Stimulated activated naive CD8-positive, alpha-beta T cell treated with anti-CD3 and anti-CD28 coated beads, Interleukin-15, amount 100 ng/mL, for 72 hours (primary cell): ENCODE data around the gene LIPC.

Experiments used
- ATAC-seq: fragments of 150-1000 bp; cut with Tn5 transposase; 2 replicates; pipeline ENCODE4 v1.10.0; 2021; ENCODE audit warnings: mild to moderate bottlenecking, moderate library complexity
- DNase-seq, 2 donors: peaks; one replicate each; pipeline ENCODE4 v3.0.0; 2021 to 2022
- H3K27ac Mint-ChIP-seq, 2 donors: one replicate each; pipeline ENCODE4 v1.8.0; 2022; ENCODE audit warnings: mild to moderate bottlenecking in 2 of 2, mixed read lengths in 2 of 2, moderate library complexity in 2 of 2
- H3K27me3 Mint-ChIP-seq: one replicate; pipeline ENCODE4 v1.8.0; 2022; ENCODE audit warnings: mixed read lengths
- H3K4me1 Mint-ChIP-seq: one replicate; pipeline ENCODE4 v1.8.0; 2022; ENCODE audit warnings: mild to moderate bottlenecking, mixed read lengths
- H3K4me3 Mint-ChIP-seq, 2 donors: one replicate each; pipeline ENCODE4 v1.8.0; 2022; ENCODE audit warnings: mild to moderate bottlenecking in 2 of 2, mixed read lengths in 2 of 2, moderate library complexity in 1 of 2
- H3K9me3 Mint-ChIP-seq, 2 donors: one replicate each; pipeline ENCODE4 v1.8.0; 2022; ENCODE audit warnings: mixed read lengths in 2 of 2

The LIPC gene

DNA sequence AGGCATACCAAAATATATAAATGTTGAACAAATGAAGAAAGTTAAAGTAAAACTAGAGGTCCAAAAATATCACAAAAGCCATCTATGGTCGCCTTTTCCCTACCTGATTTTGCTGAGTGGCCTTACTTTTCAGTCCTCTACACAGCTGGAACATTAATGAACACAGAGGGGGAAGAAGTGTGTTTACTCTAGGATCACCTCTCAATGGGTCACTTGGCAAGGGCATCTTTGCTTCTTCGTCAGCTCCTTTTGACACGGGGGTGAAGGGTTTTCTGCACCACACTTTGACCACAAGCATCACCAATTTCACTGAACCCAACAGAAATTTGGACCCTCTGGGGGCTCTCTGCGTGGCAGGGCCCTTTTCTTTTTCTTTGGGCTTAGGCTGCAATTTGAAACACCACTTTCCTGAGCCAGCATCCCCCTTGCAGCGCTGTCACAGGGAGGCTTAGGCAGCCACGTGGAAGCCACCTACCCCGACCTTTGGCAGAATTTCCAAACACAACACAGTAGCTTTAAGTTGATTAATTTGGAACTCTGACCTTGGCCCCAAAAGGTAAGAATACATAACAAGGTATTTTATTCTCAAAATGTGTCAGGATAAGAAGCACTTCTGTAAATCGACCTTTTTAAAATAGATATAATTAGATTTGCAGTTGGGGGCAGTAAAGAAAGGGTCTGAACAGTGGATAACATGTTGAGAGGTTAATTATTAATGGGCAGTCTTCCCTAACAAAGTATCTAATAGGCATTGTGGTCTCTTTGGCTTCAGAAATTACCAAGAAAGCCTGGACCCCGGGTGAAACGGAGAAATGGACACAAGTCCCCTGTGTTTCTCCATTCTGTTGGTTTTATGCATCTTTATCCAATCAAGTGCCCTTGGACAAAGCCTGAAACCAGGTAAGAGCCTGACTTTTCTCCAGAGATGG is at the start of gene LIPC:
LIPC (plus strand) TSS at position 771 of the 929 bp plus-strand sequence; CDS start at position 813, 42 bp downstream.
- Mint-ChIP-seq H3K4me3 (no peak within 1 kb of the TSS), H3K27me3 (no peaks in the 10 kb centered on the region), H3K9me3 (no peaks in the 10 kb centered on the region), H3K4me1 (no peaks in the 10 kb centered on the region), H3K27ac (peak within 1 kb of the TSS in 1 of 2 donors; percentile 31)
- DNase-seq, result no peak
- no peak for ATAC-seq

DNA sequence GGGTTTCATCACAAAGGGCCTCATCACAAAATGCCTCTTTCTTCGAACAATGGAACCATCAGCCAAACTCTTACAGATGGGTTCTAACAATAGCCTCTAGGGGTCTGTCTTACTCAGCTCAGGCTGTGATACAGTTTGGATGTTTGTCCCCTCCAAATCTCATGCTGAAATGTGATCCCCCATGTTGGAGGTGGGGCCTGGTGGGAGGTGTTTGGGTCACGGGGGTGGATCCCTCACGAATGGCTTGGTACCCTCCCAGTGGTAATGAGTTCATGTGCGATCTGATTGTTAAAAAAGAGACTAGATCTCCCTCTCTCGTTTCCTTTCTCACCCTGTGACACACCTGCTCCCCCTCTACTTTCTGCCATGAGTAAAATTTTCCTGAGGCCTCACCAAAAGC is 47.9 kb upstream of the LIPC start:
- H3K4me3 Mint-ChIP-seq, result no peak overlapping the region
- peak; percentile 17 to 54 for DNase-seq
- peak overlapping the region in 1 of 2 donors; percentile 89 for H3K27ac Mint-ChIP-seq
- peaks cover 0 to 8% of the 10 kb centered on the region in 2 donors for H3K9me3 Mint-ChIP-seq
- peak; percentile 92 for ATAC-seq
- H3K27me3 Mint-ChIP-seq, result no peaks in the 10 kb centered on the region
- H3K4me1 Mint-ChIP-seq, result peaks cover 15% of the 10 kb centered on the region

DNA sequence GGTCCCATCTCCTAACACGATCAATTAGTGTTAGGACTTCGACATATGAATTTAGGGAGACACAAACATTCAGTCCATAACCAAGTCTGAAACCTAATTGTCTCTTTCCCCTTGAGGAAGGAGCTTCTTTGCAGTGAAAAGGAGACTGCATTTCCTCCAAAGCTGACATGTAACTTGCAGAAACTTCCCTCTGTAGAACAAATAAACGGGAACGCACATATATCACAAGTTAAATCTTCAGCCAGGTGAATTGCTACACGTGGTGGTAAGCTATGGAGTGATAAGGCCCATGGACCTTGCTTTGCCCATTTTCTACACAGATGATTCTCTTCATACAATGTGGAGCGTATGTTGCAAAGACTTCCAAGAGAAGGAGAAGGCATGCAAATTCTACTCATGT is 47.1 kb upstream of the LIPC start:
- ATAC-seq, result no peak

DNA sequence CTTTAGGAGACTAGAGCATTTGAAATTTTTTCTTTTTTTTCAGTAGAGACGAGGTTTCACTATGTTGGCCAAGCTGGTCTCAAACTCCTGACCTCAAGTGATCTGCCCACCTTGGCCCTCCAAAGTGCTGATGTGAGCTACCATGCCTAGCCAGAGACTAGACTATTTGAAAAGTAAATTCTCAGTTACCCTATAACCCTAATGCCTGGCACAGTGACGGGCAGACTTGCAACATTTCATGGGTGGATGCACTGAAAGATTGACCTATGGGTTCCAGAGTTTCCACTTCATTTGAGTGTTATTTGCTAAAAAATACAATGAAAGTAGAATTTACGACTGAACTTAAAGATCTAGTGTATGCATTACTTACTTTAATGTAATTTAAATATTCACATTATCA is 45.7 kb upstream of the LIPC start:
- H3K9me3 Mint-ChIP-seq, result peaks cover 0 to 8% of the 10 kb centered on the region in 2 donors
- ATAC-seq, result no peak

More for the DNA sequence above, 47.1 kb upstream of the LIPC start:
- Mint-ChIP-seq H3K4me1 (peaks cover 15% of the 10 kb centered on the region), H3K4me3 (no peak overlapping the region), H3K9me3 (peaks cover 0 to 8% of the 10 kb centered on the region in 2 donors), H3K27me3 (no peaks in the 10 kb centered on the region), H3K27ac (no peak overlapping the region)
- no peak for DNase-seq

DNA sequence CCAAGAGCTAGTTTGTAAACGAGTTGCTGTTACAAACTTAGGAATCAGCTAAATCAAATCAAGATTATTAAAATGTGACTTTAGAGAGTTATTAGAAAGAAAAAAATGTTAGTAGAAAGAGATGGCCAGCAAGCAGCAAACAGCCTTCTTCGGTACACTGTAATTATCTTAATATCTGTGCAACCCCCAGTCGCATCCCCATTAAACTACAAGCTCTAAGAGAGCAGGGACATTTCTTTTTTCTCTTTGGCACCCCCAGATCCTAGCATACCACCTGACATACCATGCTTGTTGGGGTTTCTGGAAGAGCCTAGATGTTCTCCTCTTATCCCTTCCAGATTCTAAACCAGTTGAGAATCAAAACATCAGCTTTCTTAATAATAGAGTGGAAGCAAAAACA is 45.1 kb upstream of the LIPC start:
- Mint-ChIP-seq H3K4me3 (no peak overlapping the region), H3K27ac (no peak overlapping the region), H3K27me3 (no peaks in the 10 kb centered on the region), H3K4me1 (peaks cover 15% of the 10 kb centered on the region), H3K9me3 (peaks cover 0 to 8% of the 10 kb centered on the region in 2 donors)
- no peak for ATAC-seq
- no peak for DNase-seq

More for the DNA sequence above, 45.7 kb upstream of the LIPC start:
- Mint-ChIP-seq H3K27me3 (no peaks in the 10 kb centered on the region), H3K4me1 (peaks cover 15% of the 10 kb centered on the region), H3K27ac (no peak overlapping the region), H3K4me3 (no peak overlapping the region)
- no peak for DNase-seq

DNA sequence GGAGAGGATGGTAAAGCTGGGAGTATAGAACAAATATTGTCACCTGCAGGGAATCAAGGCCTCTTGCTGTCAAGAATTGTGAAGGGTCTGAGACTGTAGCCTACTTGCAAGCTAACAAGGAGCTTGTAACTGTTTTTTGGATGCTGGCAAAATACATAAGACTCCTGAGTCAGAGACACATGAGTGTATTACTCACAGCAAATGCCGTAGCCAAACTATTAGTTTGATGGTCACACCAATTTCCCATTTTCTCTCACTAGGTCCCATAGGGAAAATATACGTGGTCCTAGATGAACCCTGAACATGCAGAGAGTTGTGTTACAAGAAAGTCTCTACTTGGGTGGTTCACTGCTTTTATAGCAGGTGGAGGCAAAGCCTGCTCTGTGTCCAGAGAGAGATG is 44.7 kb upstream of the LIPC start:
- Mint-ChIP-seq H3K27me3 (no peaks in the 10 kb centered on the region), H3K4me1 (peaks cover 15% of the 10 kb centered on the region), H3K4me3 (no peak overlapping the region), H3K27ac (no peak overlapping the region), H3K9me3 (peaks cover 0 to 8% of the 10 kb centered on the region in 2 donors)
- ATAC-seq (no peak), DNase-seq (no peak)

DNA sequence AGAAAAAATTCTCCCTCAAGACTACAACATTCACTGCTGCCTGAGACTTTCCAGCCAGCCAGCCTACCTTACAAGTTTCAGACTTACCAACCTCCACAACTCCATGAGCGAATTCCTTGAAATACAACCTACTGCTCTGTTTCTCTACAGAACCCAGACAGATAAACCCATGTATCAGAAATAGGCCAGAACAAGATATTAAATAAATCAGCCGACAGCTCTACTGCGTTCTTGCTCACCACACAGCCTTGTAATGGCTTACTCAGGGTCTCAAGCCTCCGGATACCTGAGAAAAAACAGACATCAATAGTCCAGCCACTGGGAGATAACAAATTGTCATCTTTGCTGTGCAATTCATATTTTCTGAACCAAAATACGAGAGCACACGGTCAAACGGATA is 43.6 kb upstream of the LIPC start:
- Mint-ChIP-seq H3K27ac (no peak overlapping the region), H3K4me3 (no peak overlapping the region), H3K4me1 (peaks cover 15% of the 10 kb centered on the region), H3K9me3 (peaks cover 0 to 8% of the 10 kb centered on the region in 2 donors), H3K27me3 (no peaks in the 10 kb centered on the region)
- ATAC-seq, result no peak
- no peak for DNase-seq

DNA sequence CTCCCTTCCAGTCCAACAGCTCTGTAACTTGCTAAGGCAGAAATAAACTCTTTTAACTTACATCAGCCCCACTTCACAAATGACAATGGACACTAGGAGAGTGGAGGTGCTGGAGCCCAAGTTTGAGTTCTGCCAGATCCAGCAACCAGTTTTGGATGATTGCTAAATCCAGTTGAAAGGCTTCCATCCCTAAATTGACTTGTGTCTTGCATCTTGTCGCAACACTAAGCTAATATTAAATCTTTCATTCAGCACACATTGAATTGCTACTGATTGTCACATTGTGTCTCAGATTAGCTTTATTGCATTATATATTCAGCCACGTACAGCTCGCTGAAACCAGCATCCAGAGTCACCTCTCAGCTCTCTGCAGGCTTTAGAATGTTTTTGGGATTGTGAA is 41.7 kb upstream of the LIPC start:
- H3K9me3 Mint-ChIP-seq, result no peaks in the 10 kb centered on the region
- DNase-seq, result no peak
- ATAC-seq, result no peak
- no peak overlapping the region for H3K4me3 Mint-ChIP-seq
- H3K27ac Mint-ChIP-seq, result no peak overlapping the region
- no peaks in the 10 kb centered on the region for H3K27me3 Mint-ChIP-seq
- H3K4me1 Mint-ChIP-seq, result no peaks in the 10 kb centered on the region

DNA sequence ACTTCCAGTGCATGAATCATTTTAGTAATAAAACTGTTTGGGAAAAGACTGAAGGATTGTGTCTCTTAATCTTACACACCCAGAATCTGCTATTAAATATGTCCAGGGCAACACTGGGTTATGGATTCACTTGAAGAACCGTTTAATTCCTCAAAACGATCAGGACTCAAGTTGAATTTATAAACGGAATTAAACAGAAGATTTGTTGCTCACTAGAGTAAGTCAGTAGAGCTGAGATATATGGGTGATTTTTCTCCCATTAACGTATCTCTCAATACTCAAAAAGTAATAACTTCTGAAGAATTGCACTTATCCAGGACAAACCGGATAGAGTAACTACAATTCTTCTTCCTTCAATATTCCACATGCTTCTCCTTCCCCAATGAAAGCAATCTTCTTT is 41.1 kb upstream of the LIPC start:
- Mint-ChIP-seq H3K27ac (no peak overlapping the region), H3K9me3 (no peaks in the 10 kb centered on the region), H3K4me3 (no peak overlapping the region), H3K4me1 (no peaks in the 10 kb centered on the region), H3K27me3 (no peaks in the 10 kb centered on the region)
- ATAC-seq (no peak), DNase-seq (no peak)

DNA sequence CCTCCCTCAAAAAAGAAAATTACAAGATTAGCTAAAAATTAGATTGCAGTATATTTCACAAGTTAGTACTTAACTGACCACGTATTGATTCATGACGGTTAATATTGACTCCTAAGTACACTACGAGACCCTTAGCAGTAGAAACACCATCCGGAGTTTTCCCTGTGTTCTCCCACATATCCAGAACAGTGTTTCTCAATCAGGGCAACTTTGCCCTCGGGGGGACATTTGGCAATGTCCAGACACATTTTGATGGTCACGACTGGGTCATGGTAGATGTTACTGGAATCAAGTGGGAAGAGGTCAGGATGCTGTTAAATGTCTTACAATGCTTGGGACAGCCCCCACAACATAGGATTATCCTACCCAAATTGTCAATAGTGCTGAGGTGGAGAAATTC is 40.7 kb upstream of the LIPC start:
- H3K9me3 Mint-ChIP-seq, result no peaks in the 10 kb centered on the region
- H3K27ac Mint-ChIP-seq, result peak overlapping the region in 1 of 2 donors; percentile 16
- DNase-seq (no peak), ATAC-seq (no peak)
- no peak overlapping the region for H3K4me3 Mint-ChIP-seq
- no peaks in the 10 kb centered on the region for H3K27me3 Mint-ChIP-seq
- H3K4me1 Mint-ChIP-seq, result no peaks in the 10 kb centered on the region

DNA sequence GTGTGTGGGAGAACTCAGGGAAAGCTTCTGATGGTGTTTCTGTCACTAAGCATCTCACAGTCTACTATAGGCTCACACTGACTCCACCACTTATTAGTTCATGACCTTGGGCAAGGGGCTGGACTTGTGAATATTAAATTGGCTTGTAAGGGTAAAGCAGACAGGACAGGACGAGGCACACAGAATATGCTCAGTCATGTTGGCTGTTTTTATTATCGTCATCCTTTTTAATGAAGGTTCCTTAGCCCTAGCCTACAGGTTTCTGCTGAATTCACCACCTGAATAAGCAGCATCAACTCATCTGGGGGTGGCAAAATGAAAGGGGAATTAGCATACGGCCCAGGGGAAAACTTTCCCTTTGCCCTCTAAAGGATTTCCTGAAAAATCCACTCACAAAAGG is 39.6 kb upstream of the LIPC start:
- H3K9me3 Mint-ChIP-seq, result no peaks in the 10 kb centered on the region
- H3K27ac Mint-ChIP-seq, result no peak overlapping the region
- no peak overlapping the region for H3K4me3 Mint-ChIP-seq
- H3K27me3 Mint-ChIP-seq, result peaks cover 2% of the 10 kb centered on the region
- no peak for ATAC-seq
- H3K4me1 Mint-ChIP-seq, result no peaks in the 10 kb centered on the region
- DNase-seq, result no peak

DNA sequence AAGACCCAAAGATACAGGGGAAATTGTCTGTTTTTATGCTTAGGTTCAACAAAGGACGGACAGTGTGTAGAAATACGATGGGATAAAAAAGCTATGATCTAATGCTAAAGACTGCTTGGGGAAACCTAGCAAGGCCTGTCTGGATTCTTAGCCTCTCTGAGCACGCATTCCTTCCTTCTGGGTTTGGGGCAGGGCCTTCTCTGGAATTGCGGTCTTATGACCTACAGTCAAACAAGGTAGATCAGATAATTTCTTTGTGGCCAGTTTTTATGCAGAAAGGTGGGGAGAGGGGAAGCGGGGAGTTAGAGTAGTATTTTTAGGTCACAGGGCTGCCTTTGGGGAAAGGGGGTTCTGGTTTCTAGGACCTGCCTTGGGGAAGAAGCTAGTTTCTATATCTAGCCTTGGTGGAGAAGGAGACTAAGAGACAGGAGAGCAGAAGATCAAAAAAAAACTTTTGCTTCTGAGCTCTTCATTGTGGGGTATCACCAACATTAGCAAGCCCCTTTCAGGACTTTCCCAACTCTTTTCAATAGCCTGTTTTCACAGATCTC is 39.1 kb upstream of the LIPC start:
- Mint-ChIP-seq H3K9me3 (no peaks in the 10 kb centered on the region), H3K27ac (no peak overlapping the region), H3K27me3 (peaks cover 6% of the 10 kb centered on the region), H3K4me3 (no peak overlapping the region), H3K4me1 (no peaks in the 10 kb centered on the region)
- no peak for DNase-seq
- no peak for ATAC-seq

DNA sequence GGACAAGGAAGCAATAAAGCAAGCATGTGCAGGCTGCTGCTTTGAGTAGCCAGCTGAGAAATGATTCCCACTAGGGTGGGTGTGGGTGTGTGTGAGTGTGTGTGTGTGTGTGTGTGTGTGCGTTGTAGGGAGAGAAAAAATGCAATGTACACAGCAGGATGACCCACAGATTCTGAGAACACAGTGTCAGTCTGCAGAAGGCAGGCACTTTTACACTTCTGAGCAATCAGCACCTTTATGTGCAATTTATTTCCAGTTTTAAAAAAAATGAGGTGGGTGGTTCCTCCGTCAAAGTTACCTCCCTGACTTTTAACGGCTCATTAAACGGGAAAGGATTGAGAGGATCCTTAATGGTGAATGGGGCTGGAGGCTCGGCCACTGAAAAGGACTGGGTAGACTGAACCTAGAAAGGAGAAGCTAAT is 38.5 kb upstream of the LIPC start:
- Mint-ChIP-seq H3K27me3 (peaks cover 6% of the 10 kb centered on the region), H3K4me3 (no peak overlapping the region), H3K27ac (no peak overlapping the region), H3K9me3 (no peaks in the 10 kb centered on the region), H3K4me1 (no peaks in the 10 kb centered on the region)
- no peak for DNase-seq
- no peak for ATAC-seq

DNA sequence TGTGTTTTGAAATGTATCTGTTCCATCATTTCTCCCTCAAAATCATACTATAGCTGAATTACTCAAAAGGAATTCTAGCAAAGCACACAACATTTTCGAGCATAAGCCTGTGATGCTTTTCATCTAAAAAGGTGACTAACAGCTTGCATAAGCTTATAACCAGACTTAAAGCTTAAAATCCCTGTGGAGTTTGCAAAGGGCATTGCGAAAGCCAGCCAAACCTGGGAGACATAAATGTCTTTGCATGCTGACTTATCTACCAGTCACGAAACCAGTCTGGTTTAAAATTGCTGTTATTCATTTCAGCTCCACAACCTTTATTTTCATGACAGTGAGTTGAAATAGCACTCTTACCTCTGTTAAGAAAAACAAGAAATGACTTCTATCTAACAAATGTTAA is 35.6 kb upstream of the LIPC start:
- H3K9me3 Mint-ChIP-seq, result no peaks in the 10 kb centered on the region

DNA sequence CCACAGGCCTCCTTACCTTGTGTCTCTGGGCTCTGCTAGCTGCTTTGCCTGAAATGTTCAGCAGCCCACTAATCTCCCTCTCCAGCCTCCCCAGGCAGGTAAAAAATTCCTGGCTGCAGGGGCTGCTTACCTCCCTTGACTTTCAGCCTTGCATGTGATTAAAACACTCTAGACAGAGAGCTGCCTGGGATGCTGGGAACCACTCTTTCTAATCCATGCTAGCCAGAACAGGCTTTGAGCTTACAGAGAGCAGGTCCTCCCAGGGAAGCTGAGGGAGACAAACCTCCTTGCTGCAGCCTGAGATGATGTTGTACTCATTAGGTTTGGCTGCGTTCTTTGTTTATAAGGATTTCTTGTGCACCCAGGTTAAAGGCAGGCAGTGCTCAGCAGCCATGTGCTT is 33.7 kb upstream of the LIPC start:
- no peak overlapping the region for H3K27ac Mint-ChIP-seq
- DNase-seq, result no peak
- peaks cover 6% of the 10 kb centered on the region for H3K27me3 Mint-ChIP-seq
- H3K4me1 Mint-ChIP-seq, result no peaks in the 10 kb centered on the region
- H3K9me3 Mint-ChIP-seq, result no peaks in the 10 kb centered on the region
- ATAC-seq, result no peak
- H3K4me3 Mint-ChIP-seq, result no peak overlapping the region

More for the DNA sequence above, 35.6 kb upstream of the LIPC start:
- DNase-seq, result no peak
- peaks cover 6% of the 10 kb centered on the region for H3K27me3 Mint-ChIP-seq
- ATAC-seq, result no peak
- no peak overlapping the region for H3K4me3 Mint-ChIP-seq
- no peak overlapping the region for H3K27ac Mint-ChIP-seq
- H3K4me1 Mint-ChIP-seq, result no peaks in the 10 kb centered on the region

DNA sequence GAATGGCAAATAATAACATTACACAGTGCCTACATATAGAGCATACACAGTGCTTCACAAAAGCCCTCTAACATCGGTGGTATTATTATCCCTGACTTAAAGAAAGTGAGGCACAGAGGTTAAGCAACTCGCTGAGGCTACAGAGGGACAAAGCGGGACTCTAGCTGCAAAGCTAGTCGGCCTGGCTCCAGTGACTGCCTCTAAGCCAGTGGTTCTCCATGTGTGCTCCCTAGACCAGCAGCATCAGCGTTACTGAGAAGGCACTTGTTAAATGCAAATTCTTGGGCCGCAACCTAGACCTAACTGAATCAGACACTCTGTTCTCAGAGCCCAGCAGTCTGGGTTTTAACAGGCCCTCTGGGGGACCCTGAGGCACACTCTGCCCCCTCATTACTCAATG is 33.1 kb upstream of the LIPC start:
- Mint-ChIP-seq H3K27me3 (peaks cover 6% of the 10 kb centered on the region), H3K27ac (no peak overlapping the region), H3K4me1 (no peaks in the 10 kb centered on the region), H3K4me3 (no peak overlapping the region), H3K9me3 (no peaks in the 10 kb centered on the region)
- no peak for DNase-seq
- ATAC-seq, result no peak
